NCI-H510A (cell line): ENCODE results near the gene POLR1D.

Source experiments
- DNase-seq: peaks from one replicate; lab custom pipeline; 2025; lab: John Stamatoyannopoulos, UW

The POLR1D gene, protein sequence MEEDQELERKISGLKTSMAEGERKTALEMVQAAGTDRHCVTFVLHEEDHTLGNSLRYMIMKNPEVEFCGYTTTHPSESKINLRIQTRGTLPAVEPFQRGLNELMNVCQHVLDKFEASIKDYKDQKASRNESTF

DNA sequence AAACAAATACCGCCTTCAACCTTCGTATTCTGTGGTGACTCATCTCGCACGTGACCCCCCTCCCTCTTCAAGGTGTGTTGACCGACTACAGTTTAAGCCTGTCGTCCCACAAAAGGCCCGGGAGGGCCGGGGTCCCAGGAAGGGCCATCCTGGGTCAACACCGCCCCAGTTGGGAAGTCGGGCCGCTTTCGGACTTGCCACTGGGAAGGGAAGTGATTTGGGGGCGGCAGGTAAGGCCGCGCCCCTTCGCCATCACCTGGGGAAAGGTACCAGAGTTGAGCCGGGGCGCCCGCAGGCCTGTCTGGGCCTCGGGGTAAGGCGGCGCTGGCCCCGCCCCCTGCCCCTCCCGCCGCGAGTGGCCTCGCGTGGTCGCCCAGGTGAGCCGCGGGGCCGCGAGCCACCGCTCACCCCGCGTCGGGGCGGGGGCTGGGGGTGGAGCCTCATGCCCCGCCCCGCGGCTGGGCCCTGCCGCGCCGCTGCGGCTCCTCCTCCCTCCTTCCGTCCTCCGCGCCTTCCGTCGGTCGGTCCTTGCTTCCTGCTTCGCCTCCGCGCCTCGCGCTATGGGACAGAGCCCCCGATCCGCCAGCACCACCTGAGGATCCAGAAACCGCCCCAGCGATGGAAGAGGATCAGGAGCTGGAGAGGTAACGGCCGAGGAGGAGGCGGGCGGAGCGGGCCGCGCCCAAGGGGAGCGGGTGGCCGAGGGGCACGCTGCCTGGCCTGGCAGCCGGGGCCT is at the start of gene POLR1D:
POLR1D (plus strand) TSS at position 527 of the 736 bp plus-strand sequence; CDS start at position 619, 92 bp downstream.
- peak; percentile 56 for DNase-seq

DNA sequence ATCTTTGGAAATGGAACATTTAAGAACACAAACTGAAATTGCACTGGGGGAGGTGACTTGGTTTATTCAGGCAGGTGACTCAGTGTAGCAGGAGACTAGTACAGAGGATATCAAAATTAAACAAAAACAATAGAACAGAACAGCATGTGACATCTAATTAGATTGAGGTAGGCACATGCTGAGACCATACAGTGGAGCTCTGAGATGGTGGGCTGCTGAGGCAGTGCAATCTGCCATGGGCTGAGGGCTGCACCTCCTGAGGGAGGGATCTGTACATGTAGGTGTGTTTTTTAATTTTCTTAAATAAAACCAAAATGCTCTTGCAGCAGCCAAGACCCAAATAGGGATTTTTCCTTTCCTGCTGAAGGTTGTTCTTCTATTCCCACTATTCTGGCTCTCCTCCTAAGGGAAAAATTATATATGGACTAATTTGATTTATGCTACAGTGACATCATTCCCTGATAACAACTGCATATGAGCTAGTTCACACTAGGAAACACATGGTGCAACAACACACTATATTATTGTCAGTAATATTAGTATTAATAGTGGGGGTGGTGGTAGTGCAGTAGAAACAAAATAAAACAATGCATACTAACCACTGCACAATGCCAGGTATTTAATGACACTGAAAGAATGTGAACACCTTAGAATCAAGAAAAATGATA is 49.3 kb upstream of the POLR1D start:
- DNase-seq = no peak

DNA sequence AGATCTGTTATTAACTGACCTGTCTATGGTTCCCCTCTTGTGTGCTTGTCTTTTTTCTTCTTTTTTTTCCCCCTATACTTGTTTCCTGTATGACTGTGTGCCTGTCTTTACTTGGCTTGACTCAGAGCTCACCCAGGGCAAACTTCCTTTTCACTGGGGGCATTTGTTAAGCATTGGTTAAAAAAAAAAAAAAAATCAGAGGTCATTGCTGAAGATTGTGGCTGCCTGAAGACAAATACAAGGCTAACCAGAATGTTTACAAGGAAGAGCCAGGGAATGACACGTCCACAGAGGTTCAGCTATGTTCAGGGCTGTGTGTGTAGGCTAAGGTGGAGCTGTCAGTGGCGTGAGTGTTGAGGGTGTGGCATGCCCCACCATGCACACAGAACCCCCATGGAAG is 48.4 kb upstream of the POLR1D start:
- DNase-seq = no peak

DNA sequence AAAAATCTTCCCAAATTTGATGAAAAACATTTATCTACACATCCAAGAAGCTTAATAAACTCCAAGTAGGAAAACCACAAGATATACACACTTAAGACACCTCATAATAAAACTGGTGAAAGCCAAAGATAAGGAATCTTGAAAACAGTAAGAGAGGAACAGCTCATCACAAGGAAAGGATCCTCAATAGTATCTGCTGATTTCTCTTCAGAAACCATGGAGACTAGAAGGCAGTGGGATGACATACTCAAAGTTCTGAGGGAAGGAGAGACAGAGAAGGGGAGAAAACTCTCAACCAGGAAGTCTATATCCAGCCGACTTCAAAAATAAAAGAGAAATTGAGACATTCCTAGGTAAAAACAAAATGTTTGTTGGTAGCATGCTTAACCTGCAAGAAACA is 47.0 kb upstream of the POLR1D start:
- DNase-seq = no peak

DNA sequence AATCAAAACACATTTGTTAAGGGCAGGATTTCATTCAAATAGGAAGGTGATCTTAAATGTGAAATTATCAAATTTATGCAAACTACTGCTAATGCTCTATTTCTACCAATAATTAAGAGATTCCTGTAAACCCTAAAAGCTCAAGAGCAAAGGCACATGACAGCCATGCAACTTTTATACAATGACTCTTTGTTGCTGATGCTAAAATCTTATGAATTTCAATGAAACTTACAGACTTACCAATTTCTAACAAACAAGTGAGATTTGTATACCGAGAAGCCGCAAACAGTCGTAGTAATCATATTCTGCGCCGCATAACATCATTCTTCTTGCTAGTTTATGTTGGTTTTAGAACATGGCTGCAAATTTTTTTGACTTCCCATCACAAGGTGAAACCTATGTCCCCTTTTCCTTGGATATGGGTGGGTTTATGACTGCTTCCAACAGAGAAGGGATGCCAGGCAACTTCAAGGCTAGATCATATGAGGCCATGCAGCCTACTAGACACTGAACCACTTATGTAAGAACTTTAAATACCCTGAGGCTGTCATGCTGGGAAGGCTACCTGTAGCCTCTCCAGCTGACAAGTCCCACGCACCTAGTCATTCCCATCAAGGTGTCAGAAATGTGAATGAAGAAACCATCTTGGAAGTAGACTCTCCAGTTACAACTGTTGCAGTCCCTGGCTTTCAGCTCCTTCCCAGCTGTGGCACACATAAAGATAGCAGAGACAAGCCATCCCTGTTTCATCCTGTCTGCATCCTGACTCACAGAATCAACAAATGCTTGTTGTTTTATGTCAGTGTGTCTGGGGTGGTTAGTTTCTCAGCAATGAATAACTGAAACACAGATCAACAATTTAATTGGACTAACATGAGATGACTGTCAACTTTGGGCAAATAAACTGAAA is 43.3 kb upstream of the POLR1D start:
- no peak for DNase-seq

DNA sequence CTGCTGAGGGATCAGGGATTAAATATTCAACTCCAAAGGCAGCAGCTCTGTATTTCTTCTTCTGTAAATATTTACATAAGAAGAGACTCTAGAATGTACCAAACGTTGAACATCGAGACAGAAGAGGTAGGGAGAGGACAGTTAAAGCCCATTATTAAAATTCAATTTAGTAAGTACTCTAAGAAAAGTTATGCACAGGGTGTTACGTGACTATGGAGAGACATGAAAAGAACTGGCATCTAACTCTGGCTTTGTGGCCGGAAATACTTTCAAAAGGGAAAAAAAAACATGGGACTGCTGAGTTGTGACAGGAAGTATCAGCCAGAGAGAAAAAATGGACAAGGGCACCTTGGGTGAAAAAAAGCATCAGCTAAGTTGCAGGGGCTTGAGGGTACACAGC is 38.0 kb upstream of the POLR1D start:
- no peak for DNase-seq

DNA sequence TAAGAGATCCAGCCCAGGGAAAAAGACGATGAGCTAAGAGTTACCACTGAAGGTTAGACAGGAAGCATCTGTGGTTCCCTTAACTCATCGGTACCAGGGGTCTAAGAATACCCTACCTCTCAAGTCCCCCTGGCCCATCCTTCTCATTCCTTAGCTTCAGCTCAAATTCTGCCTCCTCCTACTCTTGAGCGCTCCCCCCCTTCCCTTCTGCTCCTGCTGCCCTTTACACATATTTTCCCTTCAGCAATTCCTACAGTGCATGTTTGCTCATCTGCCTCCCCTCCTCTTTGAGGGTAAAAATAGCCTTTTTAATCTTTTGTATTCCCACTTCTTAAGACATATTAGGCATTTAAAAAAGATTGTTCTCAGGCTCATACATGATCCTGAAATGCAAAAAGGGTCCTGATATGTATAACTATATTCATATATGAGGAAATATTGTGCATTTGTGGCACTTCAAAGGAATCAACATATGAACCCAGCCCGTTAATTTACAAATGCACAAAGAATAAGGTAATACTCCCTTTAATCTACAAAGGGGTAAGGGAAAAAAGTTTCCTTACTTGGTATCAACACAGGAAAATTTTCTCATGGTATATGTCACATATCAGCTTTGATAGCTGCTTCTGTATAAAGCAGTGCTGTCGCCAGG is 34.5 kb upstream of the POLR1D start:
- DNase-seq = no peak

DNA sequence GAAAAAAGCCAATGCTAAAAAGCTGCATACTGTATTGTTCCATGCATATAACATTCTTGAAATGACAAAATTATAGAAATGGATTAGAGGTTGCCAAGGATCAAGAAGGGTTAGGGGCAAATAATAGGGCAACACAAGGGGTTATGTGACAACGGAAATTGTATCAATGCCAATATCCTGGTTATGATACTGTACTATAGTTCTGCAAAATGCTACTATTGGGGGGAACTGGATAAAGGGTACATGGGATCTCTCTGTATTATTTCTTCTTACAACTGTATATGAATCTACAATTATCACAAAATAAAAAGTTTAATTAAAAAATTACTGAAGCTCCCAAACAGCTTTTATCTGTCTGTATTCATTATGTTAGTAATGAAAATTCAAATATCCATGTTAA is 33.3 kb upstream of the POLR1D start:
- DNase-seq = no peak

DNA sequence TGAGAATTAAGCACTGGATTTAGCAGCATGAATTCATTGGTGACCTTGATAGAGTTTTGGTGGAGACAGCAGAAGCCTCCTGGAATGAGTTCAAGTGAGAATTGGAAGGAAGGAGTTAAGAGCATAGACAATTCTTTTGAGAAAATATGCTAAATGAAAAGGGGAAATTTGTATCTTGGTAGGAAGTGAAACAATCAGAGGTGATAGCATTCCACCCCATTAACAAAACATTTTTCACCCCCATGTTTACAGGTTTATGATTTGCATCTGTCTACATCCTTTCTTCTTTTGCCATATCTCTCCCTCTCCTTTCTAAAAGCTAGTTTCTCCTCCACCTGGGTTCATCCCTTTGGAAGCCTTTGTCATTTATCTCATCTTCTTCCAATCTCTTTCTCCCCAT is 28.8 kb upstream of the POLR1D start:
- no peak for DNase-seq

DNA sequence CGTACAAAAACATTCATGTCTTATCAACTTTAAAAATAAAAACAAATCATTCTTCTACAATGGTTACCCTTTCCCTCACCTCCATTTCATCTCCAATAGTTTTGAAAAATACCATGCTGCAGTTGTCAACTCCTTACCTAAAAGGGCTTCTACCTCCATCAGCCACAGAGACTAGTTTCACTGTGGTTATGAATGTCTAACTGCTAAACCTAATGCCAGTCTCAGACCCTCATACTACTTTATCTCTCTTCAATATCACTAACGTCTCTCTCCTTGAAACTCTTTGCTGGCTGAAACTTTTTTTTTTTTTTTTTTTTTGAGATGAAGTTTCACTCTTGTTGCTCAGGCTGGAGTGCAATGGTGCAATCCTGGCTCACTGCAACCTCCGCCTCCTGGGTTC is 28.4 kb upstream of the POLR1D start:
- DNase-seq = no peak

DNA sequence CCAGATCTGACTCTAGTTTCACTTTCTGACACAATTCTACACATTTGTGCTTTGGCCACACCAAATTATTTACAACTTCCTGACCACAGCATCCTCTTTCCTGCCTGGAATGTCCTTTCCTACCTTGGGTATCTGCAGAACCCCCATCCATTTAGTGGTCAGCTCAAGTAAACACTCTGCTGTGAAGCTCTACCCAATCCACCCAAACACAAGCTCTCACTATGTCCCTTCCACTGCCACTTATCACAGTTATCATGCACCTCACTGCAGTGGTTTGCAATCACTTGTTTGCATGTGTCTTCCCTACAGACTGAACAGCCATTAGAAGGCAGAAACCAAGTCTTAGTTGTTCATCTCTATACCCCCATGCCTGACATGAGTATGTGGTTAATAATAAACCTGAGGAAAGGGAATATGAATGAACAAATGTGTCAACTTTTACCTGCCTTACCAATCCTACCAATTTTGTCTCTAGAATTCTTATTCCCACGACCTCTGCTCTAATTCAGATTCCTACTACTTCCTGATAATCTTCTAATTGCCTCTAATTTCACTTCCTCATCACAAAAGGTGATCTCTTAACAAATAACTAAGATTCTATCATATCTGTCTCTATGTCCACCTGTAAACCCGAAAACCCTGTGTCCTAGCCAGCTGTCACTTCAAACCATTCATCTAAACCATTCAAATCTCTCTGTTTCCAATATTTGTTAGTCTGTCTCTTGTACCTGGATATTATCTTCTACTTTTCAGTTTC is 26.5 kb upstream of the POLR1D start:
- no peak for DNase-seq

DNA sequence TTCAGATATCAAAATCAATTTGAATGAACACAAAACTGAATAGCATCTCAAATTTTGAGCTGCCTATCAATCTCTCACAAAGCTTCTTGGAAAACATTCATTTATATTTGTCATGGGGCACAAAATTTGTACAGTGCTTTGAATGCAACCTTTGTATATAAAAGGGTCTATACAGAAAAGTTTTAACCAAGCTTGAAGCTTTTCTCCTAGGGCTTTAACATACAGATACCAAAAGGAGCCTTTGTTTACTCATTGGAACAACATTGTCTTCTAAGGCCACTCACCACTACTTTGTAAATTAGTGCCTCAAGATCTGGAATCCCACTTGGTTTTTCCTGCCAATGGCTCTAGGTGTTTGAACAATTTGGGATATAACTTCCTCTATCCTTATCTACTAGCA is 22.6 kb upstream of the POLR1D start:
- DNase-seq = no peak

DNA sequence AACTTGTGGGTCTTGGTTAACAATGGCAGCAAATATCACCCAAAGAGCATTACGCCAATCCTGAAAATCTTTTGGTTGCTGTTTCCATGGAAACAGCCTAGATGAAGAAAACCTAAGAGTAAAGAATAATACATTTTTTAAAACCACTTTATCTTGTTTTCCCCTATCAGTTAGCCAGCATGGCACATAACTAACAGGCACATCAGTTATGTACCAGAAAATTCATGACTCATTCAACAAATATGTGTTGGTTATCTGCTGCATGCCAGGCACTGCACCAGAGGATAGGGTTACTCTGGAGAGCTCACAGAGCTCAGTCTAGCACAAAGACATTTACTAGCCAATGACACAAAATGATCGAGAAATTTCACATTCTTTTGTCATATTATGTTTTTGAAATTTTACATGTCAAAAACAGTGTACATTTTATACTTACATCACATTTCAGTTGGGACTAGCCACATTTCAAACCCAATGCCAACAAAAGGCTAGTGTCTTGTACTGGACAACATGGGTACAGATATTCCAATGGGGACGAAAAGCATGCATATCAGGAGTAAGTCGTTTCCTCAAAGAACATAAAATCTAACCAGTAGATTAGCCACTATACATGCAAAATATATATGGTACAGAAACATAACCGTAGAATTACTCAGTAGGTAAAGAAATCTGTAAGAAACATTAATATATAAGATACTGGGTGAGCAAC is 21.7 kb upstream of the POLR1D start:
- no peak for DNase-seq

DNA sequence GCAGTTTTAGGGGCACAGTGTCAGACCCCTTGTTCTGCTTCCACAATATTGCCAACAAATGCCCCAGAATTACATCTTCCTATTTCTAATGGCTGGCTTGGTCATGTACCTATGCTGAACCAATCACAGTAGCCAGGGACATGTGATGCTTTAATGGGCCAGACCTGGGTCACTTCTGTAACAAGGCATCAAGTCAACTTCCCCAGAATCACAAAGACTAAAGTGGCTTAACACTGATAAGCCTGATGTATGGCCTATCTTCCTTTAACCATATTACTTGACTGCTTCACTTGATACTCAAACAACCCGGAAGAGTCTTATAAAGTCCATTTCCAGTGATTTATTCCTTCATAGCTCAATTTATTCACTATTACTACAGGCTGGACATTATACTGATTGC is 21.0 kb upstream of the POLR1D start:
- DNase-seq = no peak

DNA sequence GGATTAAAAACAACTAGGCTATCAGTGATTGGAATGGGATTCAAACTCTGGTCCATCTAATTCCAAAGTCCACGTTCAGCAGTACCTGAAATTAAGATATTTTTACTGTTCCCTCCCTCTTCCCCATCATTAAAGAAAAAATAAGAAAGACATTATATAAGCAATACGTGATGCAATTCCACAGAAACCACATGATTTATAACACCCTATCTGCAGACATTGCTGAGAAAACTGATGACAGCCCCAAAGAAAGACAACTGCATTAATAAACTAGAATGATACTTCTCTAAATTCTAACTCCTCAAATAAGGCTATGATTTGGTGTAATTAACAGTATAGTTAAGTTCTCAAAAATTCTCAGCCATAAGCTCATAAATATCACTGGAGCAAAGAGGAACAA is 20.5 kb upstream of the POLR1D start:
- no peak for DNase-seq

DNA sequence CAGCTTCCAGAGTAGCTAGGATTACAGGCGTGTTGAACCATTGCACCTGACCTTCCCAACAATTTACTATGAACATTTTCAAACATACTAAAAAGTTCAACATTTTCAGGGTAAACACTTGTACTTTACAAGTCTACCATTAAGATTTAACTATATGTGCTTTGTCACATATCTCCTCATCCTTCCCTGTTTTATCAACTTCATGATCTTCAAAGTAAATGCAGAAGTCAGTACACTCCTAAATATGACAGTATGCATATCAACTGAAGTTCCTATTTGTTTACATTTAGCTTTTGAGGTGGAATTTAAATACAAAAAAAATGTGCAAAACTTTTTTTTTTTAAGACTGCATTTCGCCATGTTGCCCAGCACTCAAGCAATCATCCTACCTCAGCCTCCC is 19.9 kb upstream of the POLR1D start:
- no peak for DNase-seq

DNA sequence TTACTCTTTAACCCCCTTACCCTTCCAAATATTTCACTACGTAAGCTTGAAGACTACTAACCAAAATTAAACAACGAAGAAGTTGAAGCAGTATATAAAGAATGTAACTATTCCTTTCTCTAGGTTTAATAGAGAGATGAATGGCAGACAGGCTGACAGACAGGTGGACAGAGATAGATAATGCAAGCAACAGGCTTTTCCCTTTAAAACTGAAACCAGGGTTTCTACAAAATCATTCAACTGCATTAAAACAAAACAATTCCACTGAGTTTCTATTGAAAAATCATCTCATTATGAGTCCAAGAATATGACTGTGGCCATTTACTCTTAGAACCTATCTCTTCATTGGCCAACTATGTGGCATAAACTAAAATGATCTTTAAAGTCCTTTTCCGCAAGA is 16.6 kb upstream of the POLR1D start:
- no peak for DNase-seq

DNA sequence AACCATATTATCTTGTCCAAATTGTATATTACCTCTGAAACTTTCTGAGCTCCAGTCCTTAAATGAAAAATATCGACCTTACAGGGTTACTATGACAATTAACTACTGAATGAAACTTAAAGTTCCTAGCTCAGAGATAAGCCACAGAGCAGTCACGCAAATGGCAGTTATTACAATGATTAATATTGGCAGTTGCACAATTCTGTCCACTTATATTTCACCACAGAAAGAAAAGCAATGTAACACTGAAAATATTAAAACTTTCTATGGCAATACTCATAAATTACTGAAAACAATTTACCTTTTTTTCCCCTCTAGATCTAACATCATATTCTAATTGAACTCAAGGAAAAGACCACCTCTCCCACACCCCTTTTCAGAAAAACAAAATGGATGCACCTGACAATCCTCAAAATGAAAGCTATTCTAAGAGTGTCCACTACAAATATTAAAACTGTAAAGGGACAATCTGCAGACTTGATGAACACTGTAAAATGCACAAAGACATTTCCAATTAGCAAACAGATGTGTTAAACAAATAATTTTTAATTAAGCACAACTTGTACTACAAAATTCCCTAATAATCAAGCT is 16.0 kb upstream of the POLR1D start:
- DNase-seq = no peak

DNA sequence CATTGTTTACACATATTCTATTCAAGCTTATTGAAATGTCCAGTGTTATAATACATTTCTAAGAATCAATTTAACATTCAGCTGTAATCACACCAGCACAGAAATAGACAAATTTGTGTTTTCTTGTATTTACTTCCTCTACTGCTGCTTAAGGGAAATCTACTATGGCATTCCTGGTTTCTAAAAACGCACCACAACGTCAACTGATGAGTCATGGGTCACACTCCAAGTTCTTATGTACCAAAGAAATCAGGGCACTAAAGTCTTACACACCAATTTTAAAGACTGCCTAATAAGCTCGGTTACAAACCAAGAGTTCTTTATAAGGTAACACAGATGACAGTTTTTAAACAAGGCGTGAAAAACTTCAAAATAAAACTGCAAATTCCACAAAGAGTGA is 14.6 kb upstream of the POLR1D start:
- DNase-seq = no peak

DNA sequence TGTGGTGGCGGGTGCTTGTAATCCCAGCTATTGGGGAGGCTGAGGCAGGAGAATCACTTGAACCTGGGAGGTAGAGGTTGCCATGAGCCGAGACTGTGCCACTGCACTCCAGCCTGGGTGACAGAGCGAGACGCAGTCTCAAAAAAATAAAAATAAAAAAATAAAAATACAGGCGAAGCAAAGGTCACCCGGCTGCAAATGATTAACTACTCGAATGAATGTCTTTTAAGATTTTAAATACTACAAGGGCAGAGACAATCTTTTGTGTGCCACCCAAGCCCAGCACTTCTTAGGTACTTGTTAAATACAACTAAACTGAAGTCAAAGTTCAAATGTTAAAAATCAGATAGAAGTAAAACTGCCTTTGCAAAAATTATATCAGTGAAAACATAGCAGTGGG is 8.1 kb upstream of the POLR1D start:
- DNase-seq = no peak
